Erythroblast (primary cell): Measurements from ENCODE around the gene VPS37C.

Source experiments
- GATA1 ChIP-seq: IDR thresholded peaks from 2 replicates; pipeline ENCODE4 v1.6.1; 2011; ENCODE audit warnings: low read depth, mild to moderate bottlenecking, control low read depth, low read length, moderate library complexity
- POLR2A ChIP-seq: IDR thresholded peaks from 2 replicates; pipeline ENCODE4 v1.6.1; 2011; ENCODE audit warnings: mild to moderate bottlenecking, low read length

DNA sequence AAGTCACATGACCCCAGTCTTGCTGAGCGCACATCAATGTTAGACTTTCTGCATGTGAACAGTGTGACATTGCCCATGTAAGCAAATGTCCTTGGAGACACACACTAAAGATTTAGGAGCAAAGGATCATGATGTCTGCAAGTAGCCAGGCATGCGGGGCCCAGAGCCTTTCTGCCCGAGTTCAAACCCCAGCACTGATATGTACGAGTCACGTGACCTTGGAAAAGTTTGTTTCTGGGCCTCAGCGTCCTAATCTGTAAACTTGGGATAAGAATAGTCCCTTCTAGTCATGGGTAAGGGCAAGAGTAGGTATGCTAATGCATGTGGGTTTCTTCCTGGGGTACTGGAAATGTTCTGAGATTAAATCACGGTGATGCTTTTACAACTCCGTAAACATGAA, 25.3 kb upstream of the VPS37C start:
- TF ChIP-seq POLR2A (no peak), GATA1 (no peak)
